Thoracic aorta (tissue), 2 donors: ENCODE data around the gene FSTL4. TPM values are rescaled to one million over a fixed set of nuclear protein-coding genes. Genes with fewer than 3 reads are reported as not detected.

Source experiments
- ATAC-seq: fragments of 150-250 bp; one replicate; pipeline ENCODE4 v1.8.0; 2017; ENCODE audit warnings: low read depth; ENCODE audit not compliant: insufficient number of reproducible peaks, low FRiP score
- DNase-seq: peaks from one replicate; pipeline ENCODE4 v3.0.0-alpha.2; 2020; ENCODE audit warnings: low spot score
- H3K27ac ChIP-seq, 2 donors: fragments of 200-600 bp; sonication (generic); 1 replicate in 1 of 2; 2 replicates in 1 of 2; pipeline ENCODE4 v1.5.1; 2016; ENCODE audit warnings: mild to moderate bottlenecking in 2 of 2, moderate library complexity in 2 of 2
- H3K27me3 ChIP-seq: fragments of 200-600 bp; sonication (generic); replicated peaks from 2 replicates; pipeline ENCODE4 v1.6.0; 2016; ENCODE audit warnings: mild to moderate bottlenecking; ENCODE audit not compliant: insufficient read depth
- H3K36me3 ChIP-seq: fragments of 200-600 bp; sonication (generic); one replicate; pipeline ENCODE4 v1.5.1; 2016
- H3K4me1 ChIP-seq, 2 donors: fragments of 200-600 bp; sonication (generic); 1 replicate in 1 of 2; 2 replicates in 1 of 2; pipeline versions ENCODE4 v1.5.1 to v1.6.0; 2016; ENCODE audit warnings: low read depth in 2 of 2, mild to moderate bottlenecking in 1 of 2; ENCODE audit not compliant: control insufficient read depth in 1 of 2
- H3K4me3 ChIP-seq: fragments of 200-600 bp; sonication (generic); 2 replicates; pipeline ENCODE4 v1.5.1; 2016; ENCODE audit warnings: mild to moderate bottlenecking
- H3K9me3 ChIP-seq: fragments of 200-600 bp; sonication (generic); 2 replicates; pipeline ENCODE4 v1.5.1; 2016
- total RNA-seq, 2 donors: library from RNA; depleted of rRNA; stranded (reverse); fragments of >200 nt; gene quantifications; one replicate each; pipeline versions ENCODE4 v1.1.0 to v1.2.3, GENCODE V29; 2016
- TF ChIP-seq, protein P1 (sequence below): fragments of 200-600 bp; sonication (generic); IDR thresholded peaks from one replicate; pipeline ENCODE4 v1.5.1; 2019; ENCODE audit warnings: antibody characterized with exemption

The FSTL4 gene
- total RNA-seq, 2 donors from 2014 or later: not detected

DNA sequence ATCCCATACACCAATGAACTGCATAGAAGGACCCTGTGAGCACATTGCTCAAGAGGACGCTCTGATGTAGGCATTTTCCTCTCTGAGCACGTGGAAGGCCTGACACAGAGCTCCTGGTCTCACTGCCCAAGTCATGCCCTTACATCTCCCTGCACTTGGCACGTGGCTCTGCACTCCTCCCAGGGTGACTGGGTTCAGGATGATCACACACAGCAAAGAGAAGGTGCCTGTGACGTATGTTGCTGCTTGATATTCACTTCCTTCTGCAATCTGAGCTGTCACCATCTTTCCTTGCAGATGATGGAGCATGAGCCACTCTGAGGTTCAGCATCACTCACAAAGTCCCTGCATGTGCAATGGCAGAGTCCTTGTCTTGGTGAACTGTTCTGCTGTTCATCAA is 125.2 kb downstream of the FSTL4 start:
- H3K9me3 ChIP-seq: no peaks in the 10 kb centered on the region
- no peak overlapping the region for H3K4me3 ChIP-seq
- H3K36me3 ChIP-seq: no peaks in the 10 kb centered on the region
- no peak overlapping the region for H3K27ac ChIP-seq
- H3K27me3 ChIP-seq: no peaks in the 10 kb centered on the region
- TF ChIP-seq, protein P1, sequence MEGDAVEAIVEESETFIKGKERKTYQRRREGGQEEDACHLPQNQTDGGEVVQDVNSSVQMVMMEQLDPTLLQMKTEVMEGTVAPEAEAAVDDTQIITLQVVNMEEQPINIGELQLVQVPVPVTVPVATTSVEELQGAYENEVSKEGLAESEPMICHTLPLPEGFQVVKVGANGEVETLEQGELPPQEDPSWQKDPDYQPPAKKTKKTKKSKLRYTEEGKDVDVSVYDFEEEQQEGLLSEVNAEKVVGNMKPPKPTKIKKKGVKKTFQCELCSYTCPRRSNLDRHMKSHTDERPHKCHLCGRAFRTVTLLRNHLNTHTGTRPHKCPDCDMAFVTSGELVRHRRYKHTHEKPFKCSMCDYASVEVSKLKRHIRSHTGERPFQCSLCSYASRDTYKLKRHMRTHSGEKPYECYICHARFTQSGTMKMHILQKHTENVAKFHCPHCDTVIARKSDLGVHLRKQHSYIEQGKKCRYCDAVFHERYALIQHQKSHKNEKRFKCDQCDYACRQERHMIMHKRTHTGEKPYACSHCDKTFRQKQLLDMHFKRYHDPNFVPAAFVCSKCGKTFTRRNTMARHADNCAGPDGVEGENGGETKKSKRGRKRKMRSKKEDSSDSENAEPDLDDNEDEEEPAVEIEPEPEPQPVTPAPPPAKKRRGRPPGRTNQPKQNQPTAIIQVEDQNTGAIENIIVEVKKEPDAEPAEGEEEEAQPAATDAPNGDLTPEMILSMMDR: no peak
- no peaks in the 10 kb centered on the region for H3K4me1 ChIP-seq
- ATAC-seq (no peak), DNase-seq (no peak)

GRCh38 chr5:133485468-133485867 is 126.9 kb downstream of the FSTL4 start:
- no peaks in the 10 kb centered on the region for H3K9me3 ChIP-seq
- TF ChIP-seq, protein P1: no peak
- no peak for ATAC-seq

GRCh38 chr5:133483406-133484090 is 128.8 kb downstream of the FSTL4 start:
- Histone ChIP-seq H3K27me3 (no peaks in the 10 kb centered on the region), H3K36me3 (no peaks in the 10 kb centered on the region), H3K4me1 (no peaks in the 10 kb centered on the region), H3K27ac (no peak overlapping the region), H3K4me3 (no peak overlapping the region), H3K9me3 (no peaks in the 10 kb centered on the region)
- ATAC-seq (no peak), DNase-seq (no peak)
- TF ChIP-seq, protein P1: no peak

More at GRCh38 chr5:133485468-133485867, 126.9 kb downstream of the FSTL4 start:
- DNase-seq: no peak
- Histone ChIP-seq H3K4me3 (no peak overlapping the region), H3K36me3 (no peaks in the 10 kb centered on the region), H3K4me1 (no peaks in the 10 kb centered on the region), H3K27ac (no peak overlapping the region), H3K27me3 (no peaks in the 10 kb centered on the region)

- ATAC-seq (no peak), DNase-seq (no peak)
- H3K4me1 ChIP-seq: no peaks in the 10 kb centered on the region
- no peaks in the 10 kb centered on the region for H3K9me3 ChIP-seq
- TF ChIP-seq, protein P1: no peak
- H3K4me3 ChIP-seq: no peak overlapping the region
- H3K27me3 ChIP-seq: no peaks in the 10 kb centered on the region
- H3K27ac ChIP-seq: no peak overlapping the region
- H3K36me3 ChIP-seq: no peaks in the 10 kb centered on the region
These were observed 130.3 kb downstream of the FSTL4 start for GRCh38 chr5:133482028-133482427.

- DNase-seq: no peak
- no peaks in the 10 kb centered on the region for H3K9me3 ChIP-seq
- no peaks in the 10 kb centered on the region for H3K27me3 ChIP-seq
- no peak overlapping the region for H3K4me3 ChIP-seq
- H3K4me1 ChIP-seq: no peaks in the 10 kb centered on the region
- H3K27ac ChIP-seq: no peak overlapping the region
- ATAC-seq: no peak
- H3K36me3 ChIP-seq: no peaks in the 10 kb centered on the region
- TF ChIP-seq, protein P1: no peak
These were observed 131.5 kb downstream of the FSTL4 start for GRCh38 chr5:133480866-133481265.
